Islet precursor cell (in vitro differentiated cells): ENCODE data around the gene KRTAP17-1.

Source experiments
- DNase-seq: peaks from one replicate; pipeline ENCODE4 v3.0.0-alpha.2; 2018

Gene KRTAP17-1

GRCh38 chr17:41315204-41315794 lies at the start of gene KRTAP17-1:
Gene KRTAP17-1 (minus strand): TSS chr17:41315710. CDS start chr17:41315650, 60 bp downstream.
- peak; percentile 46 for DNase-seq

GRCh38 chr17:41363881-41364280 lies 48.4 kb upstream of the KRTAP17-1 start:
- DNase-seq, result no peak

- DNase-seq, result peak; percentile 92
Observed at GRCh38 chr17:41360296-41360995, 44.9 kb upstream of the KRTAP17-1 start.

- DNase-seq, result no peak
Observed at GRCh38 chr17:41354536-41354935, 39.0 kb upstream of the KRTAP17-1 start.

- peak; percentile 68 for DNase-seq
Observed at GRCh38 chr17:41352597-41353366, 37.3 kb upstream of the KRTAP17-1 start.

GRCh38 chr17:41351177-41351576 lies 35.7 kb upstream of the KRTAP17-1 start:
- DNase-seq, result no peak

- DNase-seq, result peak; percentile 41
Observed at GRCh38 chr17:41350381-41350878, 34.9 kb upstream of the KRTAP17-1 start, which contains the start of gene KRT33A. Gene KRT33A (minus strand): TSS chr17:41350828. CDS start chr17:41350767, 61 bp downstream.

GRCh38 chr17:41347869-41348760 lies 32.6 kb upstream of the KRTAP17-1 start:
- peak; percentile 51 for DNase-seq

- DNase-seq, result peak; percentile 31
Observed at GRCh38 chr17:41346421-41346820, 30.9 kb upstream of the KRTAP17-1 start.

- DNase-seq, result peak; percentile 28
Observed at GRCh38 chr17:41345992-41346391, 30.5 kb upstream of the KRTAP17-1 start.

- DNase-seq, result peak; percentile 19
Observed at GRCh38 chr17:41343029-41343428, 27.5 kb upstream of the KRTAP17-1 start.

- no peak for DNase-seq
Observed at GRCh38 chr17:41340934-41341861, 25.7 kb upstream of the KRTAP17-1 start.

GRCh38 chr17:41340494-41340893 lies 25.0 kb upstream of the KRTAP17-1 start:
- DNase-seq, result peak; percentile 41

- DNase-seq, result peak; percentile 45
Observed at GRCh38 chr17:41339571-41340172, 24.2 kb upstream of the KRTAP17-1 start.

- peak; percentile 21 for DNase-seq
Observed at GRCh38 chr17:41338961-41339485, 23.5 kb upstream of the KRTAP17-1 start.

- DNase-seq, result no peak
Observed at GRCh38 chr17:41335747-41336146, 20.2 kb upstream of the KRTAP17-1 start.

GRCh38 chr17:41334385-41335305 lies 19.1 kb upstream of the KRTAP17-1 start:
- DNase-seq, result peak; percentile 43

GRCh38 chr17:41333836-41334235 lies 18.3 kb upstream of the KRTAP17-1 start:
- peak; percentile 36 for DNase-seq

- peak; percentile 62 for DNase-seq
Observed at GRCh38 chr17:41333098-41333497, 17.6 kb upstream of the KRTAP17-1 start.
